Mesothelial cell of epicardium (in vitro differentiated cells): ENCODE measurements around the gene PLAGL2. TPM values are rescaled to one million over a fixed set of nuclear protein-coding genes. Genes with fewer than 3 reads are reported as not detected.
A peak's percentile ranks its signal among the peaks of the same experiment; 100 is the strongest.

Source experiments
- DNase-seq, 2 experiments: peaks; one replicate each; pipeline ENCODE4 v3.0.0; 2021; ENCODE audit warnings: low spot score in 2 of 2; ENCODE audit not compliant: unreplicated experiment in 2 of 2
- H3K27ac Mint-ChIP-seq: 2 replicates; pipeline ENCODE4 v1.8.0; 2021; ENCODE audit warnings: mixed read lengths
- H3K27me3 Mint-ChIP-seq: 2 replicates; pipeline ENCODE4 v1.8.0; 2021; ENCODE audit warnings: low read depth, mixed read lengths
- H3K36me3 Mint-ChIP-seq: 2 replicates; pipeline ENCODE4 v1.8.0; 2021; ENCODE audit warnings: mixed read lengths
- H3K4me1 Mint-ChIP-seq: 2 replicates; pipeline ENCODE4 v1.8.0; 2021; ENCODE audit warnings: mixed read lengths
- H3K4me3 Mint-ChIP-seq: 2 replicates; pipeline ENCODE4 v1.8.0; 2021; ENCODE audit warnings: mild to moderate bottlenecking, moderate library complexity, mixed read lengths
- H3K9me3 Mint-ChIP-seq: 2 replicates; pipeline ENCODE4 v1.8.0; 2021; ENCODE audit warnings: mixed read lengths
- CTCF ChIP-seq: fragments of 200-600 bp; sonication (generic); IDR thresholded peaks from one replicate; pipeline ENCODE4 v1.5.0; 2021; ENCODE audit warnings: antibody characterized with exemption; ENCODE audit not compliant: unreplicated experiment
- total RNA-seq: library from RNA; stranded (reverse); gene quantifications from 3 replicates; pipeline ENCODE4 v1.2.1, GENCODE V29; 2021

Gene PLAGL2
- total RNA-seq, 1 donor from 2014 or later = 37.8 TPM

- no peak for DNase-seq
- Mint-ChIP-seq H3K27me3 (no peaks in the 10 kb centered on the region), H3K4me1 (peaks cover 7% of the 10 kb centered on the region), H3K4me3 (no peak overlapping the region), H3K27ac (peak overlapping the region; percentile 14), H3K9me3 (no peaks in the 10 kb centered on the region), H3K36me3 (peaks cover 31% of the 10 kb centered on the region)
- no peak for TF ChIP-seq CTCF
These were observed 39.2 kb downstream of the PLAGL2 start for GRCh38 chr20:32168184-32168910.

DNA sequence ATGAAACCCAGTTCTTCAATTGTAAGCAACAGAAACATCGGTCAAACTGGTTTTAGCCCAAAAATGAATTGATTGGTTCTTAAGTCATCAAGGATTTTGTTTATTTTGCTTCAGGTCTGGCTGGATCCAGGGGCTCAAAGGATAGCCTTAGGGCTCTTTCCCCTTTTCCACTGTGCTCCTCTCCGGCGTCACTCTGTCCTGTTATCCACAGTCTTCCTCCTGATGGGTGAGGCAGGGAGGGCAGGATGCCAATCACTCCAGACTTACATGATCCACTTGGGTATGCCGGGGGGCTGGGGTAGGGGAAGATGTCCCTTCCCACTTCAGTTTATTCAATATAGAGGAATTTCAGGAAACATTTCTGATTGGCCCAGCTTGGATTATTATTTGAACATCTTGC lies 40.0 kb downstream of the PLAGL2 start:
- Mint-ChIP-seq H3K27me3 (no peaks in the 10 kb centered on the region), H3K4me3 (no peak overlapping the region), H3K9me3 (no peaks in the 10 kb centered on the region), H3K4me1 (peaks cover 7% of the 10 kb centered on the region), H3K36me3 (peaks cover 30% of the 10 kb centered on the region), H3K27ac (no peak overlapping the region)
- DNase-seq = no peak
- TF ChIP-seq CTCF = no peak

DNA sequence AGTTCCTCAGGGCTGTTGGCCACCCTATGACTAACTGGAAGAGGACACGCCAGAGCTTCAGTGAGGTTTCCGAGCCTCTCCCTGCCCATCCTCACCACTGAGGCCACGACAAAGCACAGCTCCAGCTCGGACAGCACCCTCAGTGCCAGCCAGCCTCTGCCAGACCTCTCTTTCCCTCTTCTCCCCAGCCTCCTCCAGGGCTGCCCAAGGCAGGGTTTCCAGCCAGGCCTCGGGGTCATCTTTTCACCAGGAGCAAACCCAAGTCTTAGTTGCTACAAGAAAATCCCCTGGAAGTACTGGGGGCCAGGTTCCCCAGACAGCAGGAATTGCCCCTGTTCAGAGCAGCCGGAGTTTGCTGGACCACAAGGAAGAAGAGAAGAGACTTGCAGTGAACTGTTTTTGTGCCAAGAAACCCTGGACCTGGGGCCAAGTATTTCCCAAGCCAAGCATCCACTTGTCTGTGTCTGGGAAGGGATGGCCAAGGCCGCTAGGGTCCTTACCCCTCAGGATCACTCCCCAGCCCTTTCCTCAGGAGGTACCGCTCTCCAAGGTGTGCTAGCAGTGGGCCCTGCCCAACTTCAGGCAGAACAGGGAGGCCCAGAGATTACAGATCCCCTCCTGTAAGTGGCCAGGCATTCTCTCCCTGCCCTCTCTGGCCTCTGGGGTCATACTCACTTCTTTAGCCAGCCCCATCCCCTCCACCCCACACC lies 41.6 kb downstream of the PLAGL2 start:
- Mint-ChIP-seq H3K27me3 (no peaks in the 10 kb centered on the region), H3K4me1 (peaks cover 7% of the 10 kb centered on the region), H3K27ac (no peak overlapping the region), H3K9me3 (no peaks in the 10 kb centered on the region), H3K36me3 (peaks cover 42% of the 10 kb centered on the region), H3K4me3 (no peak overlapping the region)
- no peak for DNase-seq
- no peak for TF ChIP-seq CTCF

GRCh38 chr20:32164984-32165735 lies 42.4 kb downstream of the PLAGL2 start:
- TF ChIP-seq CTCF = no peak
- no peaks in the 10 kb centered on the region for H3K9me3 Mint-ChIP-seq
- H3K27ac Mint-ChIP-seq = no peak overlapping the region
- H3K36me3 Mint-ChIP-seq = peaks cover 48% of the 10 kb centered on the region
- no peaks in the 10 kb centered on the region for H3K27me3 Mint-ChIP-seq
- H3K4me1 Mint-ChIP-seq = peaks cover 7% of the 10 kb centered on the region
- H3K4me3 Mint-ChIP-seq = no peak overlapping the region
- no peak for DNase-seq

GRCh38 chr20:32163951-32164350 lies 43.6 kb downstream of the PLAGL2 start:
- Mint-ChIP-seq H3K4me3 (no peak overlapping the region), H3K27me3 (no peaks in the 10 kb centered on the region), H3K27ac (no peak overlapping the region), H3K36me3 (peaks cover 52% of the 10 kb centered on the region), H3K4me1 (peaks cover 6% of the 10 kb centered on the region), H3K9me3 (no peaks in the 10 kb centered on the region)
- no peak for DNase-seq
- no peak for TF ChIP-seq CTCF
